Panc1 (cell line): ENCODE results near the gene GALNT9.

Source experiments
- SIN3A ChIP-seq: IDR thresholded peaks from 2 replicates; pipeline ENCODE4 v1.6.1; 2012; ENCODE audit warnings: low read depth, mild to moderate bottlenecking, low read length, moderate library complexity, borderline replicate concordance; ENCODE audit not compliant: insufficient read depth
- TF ChIP-seq, protein P1 (sequence below): fragments of 450-650 bp; IDR thresholded peaks from 2 replicates; pipeline ENCODE4 v1.5.1; 2017; ENCODE audit warnings: mild to moderate bottlenecking

DNA sequence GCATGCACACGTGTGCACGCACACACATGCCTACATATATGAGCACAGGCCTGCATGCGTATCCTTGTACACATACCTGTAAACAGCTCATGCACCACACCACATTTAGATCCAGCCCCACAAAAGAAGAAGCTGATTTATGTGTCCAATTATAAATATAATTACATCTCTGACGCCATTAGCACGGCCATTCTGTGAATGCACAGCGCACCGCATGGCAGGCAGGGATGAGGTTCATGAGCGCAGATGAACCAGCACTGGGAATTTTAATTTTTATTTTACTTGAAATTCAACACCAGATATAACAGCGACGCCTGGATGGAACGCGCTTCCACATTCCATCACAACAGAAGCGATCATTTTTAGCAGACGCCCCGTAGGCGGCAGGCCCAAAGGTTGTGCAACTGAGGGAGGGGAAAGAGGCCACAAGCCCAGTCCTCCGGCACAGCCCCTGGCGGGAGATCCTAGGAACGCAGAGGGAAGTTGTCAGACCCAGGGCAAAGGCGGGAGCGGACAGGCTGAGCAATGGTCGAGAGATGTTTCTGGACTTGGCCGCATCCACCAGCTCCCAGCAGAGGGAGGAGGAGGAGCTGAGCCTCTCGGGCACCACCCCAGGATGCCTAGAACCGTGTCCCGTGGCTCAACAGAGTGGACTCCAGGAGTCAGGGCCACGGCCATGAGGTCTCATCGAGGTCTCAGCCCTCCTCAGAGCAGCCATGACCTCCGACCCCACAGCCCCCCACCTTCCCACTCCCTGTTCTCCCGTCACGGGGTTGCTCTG is 37.9 kb upstream of the GALNT9 start:
- no peak for TF ChIP-seq SIN3A
- TF ChIP-seq, protein P1, sequence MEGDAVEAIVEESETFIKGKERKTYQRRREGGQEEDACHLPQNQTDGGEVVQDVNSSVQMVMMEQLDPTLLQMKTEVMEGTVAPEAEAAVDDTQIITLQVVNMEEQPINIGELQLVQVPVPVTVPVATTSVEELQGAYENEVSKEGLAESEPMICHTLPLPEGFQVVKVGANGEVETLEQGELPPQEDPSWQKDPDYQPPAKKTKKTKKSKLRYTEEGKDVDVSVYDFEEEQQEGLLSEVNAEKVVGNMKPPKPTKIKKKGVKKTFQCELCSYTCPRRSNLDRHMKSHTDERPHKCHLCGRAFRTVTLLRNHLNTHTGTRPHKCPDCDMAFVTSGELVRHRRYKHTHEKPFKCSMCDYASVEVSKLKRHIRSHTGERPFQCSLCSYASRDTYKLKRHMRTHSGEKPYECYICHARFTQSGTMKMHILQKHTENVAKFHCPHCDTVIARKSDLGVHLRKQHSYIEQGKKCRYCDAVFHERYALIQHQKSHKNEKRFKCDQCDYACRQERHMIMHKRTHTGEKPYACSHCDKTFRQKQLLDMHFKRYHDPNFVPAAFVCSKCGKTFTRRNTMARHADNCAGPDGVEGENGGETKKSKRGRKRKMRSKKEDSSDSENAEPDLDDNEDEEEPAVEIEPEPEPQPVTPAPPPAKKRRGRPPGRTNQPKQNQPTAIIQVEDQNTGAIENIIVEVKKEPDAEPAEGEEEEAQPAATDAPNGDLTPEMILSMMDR, result no peak
